Type B pancreatic cell (in vitro differentiated cells): ENCODE measurements around the gene RSPRY1. TPM values are rescaled to one million over a fixed set of nuclear protein-coding genes. Genes with fewer than 3 reads are reported as not detected.

ENCODE experiments used
- DNase-seq: peaks from one replicate; pipeline ENCODE4 v3.0.0; 2021; ENCODE audit warnings: mixed read lengths; ENCODE audit not compliant: unreplicated experiment; ENCODE audit errors: extremely low spot score
- H3K27ac Mint-ChIP-seq: 2 replicates; pipeline ENCODE4 v1.8.0; 2021; ENCODE audit warnings: mild to moderate bottlenecking, mixed read lengths
- H3K27me3 Mint-ChIP-seq: 2 replicates; pipeline ENCODE4 v1.8.0; 2021; ENCODE audit warnings: mixed read lengths
- H3K36me3 Mint-ChIP-seq: 2 replicates; pipeline ENCODE4 v1.8.0; 2021; ENCODE audit warnings: mixed read lengths
- H3K4me1 Mint-ChIP-seq: one replicate; pipeline ENCODE4 v1.8.0; 2021; ENCODE audit warnings: mixed read lengths; ENCODE audit not compliant: unreplicated experiment
- H3K4me3 Mint-ChIP-seq: 2 replicates; pipeline ENCODE4 v1.8.0; 2021; ENCODE audit warnings: mild to moderate bottlenecking, mixed read lengths
- H3K9me3 Mint-ChIP-seq: 2 replicates; pipeline ENCODE4 v1.8.0; 2021; ENCODE audit warnings: mixed read lengths
- total RNA-seq: library from RNA; stranded (reverse); gene quantifications from 2 replicates; pipeline ENCODE4 v1.2.1, GENCODE V29; 2021; ENCODE audit warnings: low replicate concordance
- TF ChIP-seq, protein P1 (sequence below): fragments of 200-600 bp; sonication (generic); conservative IDR thresholded peaks from 2 replicates; pipeline ENCODE4 v1.5.0; 2021; ENCODE audit warnings: antibody characterized with exemption, mild to moderate bottlenecking

Gene RSPRY1
- total RNA-seq, 1 donor from 2014 or later: 49.9 TPM

DNA sequence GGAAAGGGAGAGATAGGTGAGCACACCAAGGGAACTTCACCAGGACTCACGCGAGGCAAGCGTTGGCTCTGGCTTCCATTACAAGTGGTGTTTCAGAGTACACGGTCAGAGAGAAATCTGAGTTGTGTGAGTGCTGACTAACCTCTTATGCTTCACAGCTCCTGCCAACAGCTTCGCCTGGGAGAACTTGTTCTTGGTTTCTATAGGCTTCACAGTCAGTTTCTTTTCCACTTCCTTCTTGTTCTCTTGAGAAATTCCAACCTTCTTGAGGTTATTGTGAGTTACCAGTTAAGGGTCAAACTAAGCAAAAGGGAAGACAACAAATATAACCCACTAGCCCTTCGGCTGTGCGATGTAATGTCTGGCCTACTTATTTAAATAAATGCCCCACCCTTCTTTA, 19.2 kb upstream of the RSPRY1 start:
- no peaks in the 10 kb centered on the region for H3K9me3 Mint-ChIP-seq
- no peak overlapping the region for H3K4me3 Mint-ChIP-seq
- DNase-seq: no peak
- no peaks in the 10 kb centered on the region for H3K27me3 Mint-ChIP-seq
- H3K4me1 Mint-ChIP-seq: peaks cover 16% of the 10 kb centered on the region
- H3K36me3 Mint-ChIP-seq: peaks cover 21% of the 10 kb centered on the region
- TF ChIP-seq, protein P1, sequence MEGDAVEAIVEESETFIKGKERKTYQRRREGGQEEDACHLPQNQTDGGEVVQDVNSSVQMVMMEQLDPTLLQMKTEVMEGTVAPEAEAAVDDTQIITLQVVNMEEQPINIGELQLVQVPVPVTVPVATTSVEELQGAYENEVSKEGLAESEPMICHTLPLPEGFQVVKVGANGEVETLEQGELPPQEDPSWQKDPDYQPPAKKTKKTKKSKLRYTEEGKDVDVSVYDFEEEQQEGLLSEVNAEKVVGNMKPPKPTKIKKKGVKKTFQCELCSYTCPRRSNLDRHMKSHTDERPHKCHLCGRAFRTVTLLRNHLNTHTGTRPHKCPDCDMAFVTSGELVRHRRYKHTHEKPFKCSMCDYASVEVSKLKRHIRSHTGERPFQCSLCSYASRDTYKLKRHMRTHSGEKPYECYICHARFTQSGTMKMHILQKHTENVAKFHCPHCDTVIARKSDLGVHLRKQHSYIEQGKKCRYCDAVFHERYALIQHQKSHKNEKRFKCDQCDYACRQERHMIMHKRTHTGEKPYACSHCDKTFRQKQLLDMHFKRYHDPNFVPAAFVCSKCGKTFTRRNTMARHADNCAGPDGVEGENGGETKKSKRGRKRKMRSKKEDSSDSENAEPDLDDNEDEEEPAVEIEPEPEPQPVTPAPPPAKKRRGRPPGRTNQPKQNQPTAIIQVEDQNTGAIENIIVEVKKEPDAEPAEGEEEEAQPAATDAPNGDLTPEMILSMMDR: no peak
- H3K27ac Mint-ChIP-seq: peak overlapping the region; percentile 68

DNA sequence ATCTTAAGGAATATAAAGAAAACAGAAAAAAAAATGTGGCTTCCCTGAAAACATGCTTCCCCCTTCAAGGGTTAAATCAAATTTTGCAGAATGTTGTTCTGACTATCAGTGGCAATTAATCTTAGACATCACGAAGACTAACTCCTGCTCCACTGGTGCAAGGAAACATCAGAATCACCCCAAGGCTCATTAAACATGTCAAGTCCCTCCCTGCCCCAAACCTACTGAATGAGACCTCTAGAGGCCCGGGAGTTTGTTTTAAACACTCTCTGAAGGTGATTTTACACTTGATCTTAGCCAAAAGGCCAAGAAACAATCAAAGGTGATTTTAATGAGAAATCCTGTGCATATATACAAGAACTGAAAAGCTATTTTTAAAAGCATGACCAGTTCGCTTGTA, 18.6 kb upstream of the RSPRY1 start:
- DNase-seq: no peak
- TF ChIP-seq, protein P1: no peak
- peaks cover 21% of the 10 kb centered on the region for H3K36me3 Mint-ChIP-seq
- no peak overlapping the region for H3K4me3 Mint-ChIP-seq
- no peaks in the 10 kb centered on the region for H3K27me3 Mint-ChIP-seq
- H3K9me3 Mint-ChIP-seq: no peaks in the 10 kb centered on the region
- H3K4me1 Mint-ChIP-seq: peaks cover 16% of the 10 kb centered on the region
- H3K27ac Mint-ChIP-seq: peak overlapping the region; percentile 68

DNA sequence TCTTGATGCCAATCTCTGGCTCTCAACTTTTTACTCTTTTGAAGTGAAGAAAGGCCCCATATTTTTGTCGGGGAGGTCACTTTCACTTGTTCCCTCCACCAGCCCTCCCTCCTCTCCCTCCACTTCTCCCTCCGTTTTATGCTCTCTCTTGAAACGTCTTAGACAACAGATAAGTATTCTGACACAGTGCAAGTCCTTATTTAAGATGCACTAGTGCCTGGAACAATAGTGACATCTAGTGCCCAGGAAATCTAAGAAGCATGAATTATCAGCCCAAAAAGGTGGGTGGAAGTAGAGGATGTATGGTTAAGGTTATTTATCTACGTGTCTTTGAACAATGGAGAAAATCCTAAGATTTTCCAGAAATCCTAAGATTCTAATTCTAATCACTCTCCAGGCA, 18.2 kb upstream of the RSPRY1 start:
- no peaks in the 10 kb centered on the region for H3K9me3 Mint-ChIP-seq
- H3K4me1 Mint-ChIP-seq: peaks cover 16% of the 10 kb centered on the region
- no peak overlapping the region for H3K4me3 Mint-ChIP-seq
- TF ChIP-seq, protein P1: peak; percentile 77
- H3K27me3 Mint-ChIP-seq: no peaks in the 10 kb centered on the region
- H3K27ac Mint-ChIP-seq: no peak overlapping the region
- peaks cover 21% of the 10 kb centered on the region for H3K36me3 Mint-ChIP-seq
- DNase-seq: no peak

DNA sequence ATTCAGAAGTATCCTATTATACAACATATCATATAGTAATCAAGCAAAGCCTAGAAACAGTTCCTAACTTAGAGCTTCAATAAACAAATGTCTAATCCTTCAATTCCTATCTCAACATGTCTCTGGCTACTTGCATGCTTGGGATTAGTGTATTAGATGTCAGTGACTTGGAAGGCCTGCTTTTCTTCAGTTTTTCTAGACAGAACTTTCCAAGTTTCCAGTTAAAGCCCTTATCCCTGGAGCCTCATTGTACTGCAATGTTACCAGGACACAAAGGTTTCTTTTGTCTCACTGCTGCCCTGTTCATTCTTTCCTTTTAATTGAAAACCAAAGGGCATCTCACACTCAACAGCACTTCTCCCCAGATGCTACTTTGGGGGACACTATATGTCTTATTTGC, 16.8 kb upstream of the RSPRY1 start:
- no peak for DNase-seq
- H3K27ac Mint-ChIP-seq: no peak overlapping the region
- H3K9me3 Mint-ChIP-seq: no peaks in the 10 kb centered on the region
- TF ChIP-seq, protein P1: no peak
- peaks cover 16% of the 10 kb centered on the region for H3K4me1 Mint-ChIP-seq
- H3K4me3 Mint-ChIP-seq: no peak overlapping the region
- H3K36me3 Mint-ChIP-seq: peaks cover 16% of the 10 kb centered on the region
- H3K27me3 Mint-ChIP-seq: no peaks in the 10 kb centered on the region

DNA sequence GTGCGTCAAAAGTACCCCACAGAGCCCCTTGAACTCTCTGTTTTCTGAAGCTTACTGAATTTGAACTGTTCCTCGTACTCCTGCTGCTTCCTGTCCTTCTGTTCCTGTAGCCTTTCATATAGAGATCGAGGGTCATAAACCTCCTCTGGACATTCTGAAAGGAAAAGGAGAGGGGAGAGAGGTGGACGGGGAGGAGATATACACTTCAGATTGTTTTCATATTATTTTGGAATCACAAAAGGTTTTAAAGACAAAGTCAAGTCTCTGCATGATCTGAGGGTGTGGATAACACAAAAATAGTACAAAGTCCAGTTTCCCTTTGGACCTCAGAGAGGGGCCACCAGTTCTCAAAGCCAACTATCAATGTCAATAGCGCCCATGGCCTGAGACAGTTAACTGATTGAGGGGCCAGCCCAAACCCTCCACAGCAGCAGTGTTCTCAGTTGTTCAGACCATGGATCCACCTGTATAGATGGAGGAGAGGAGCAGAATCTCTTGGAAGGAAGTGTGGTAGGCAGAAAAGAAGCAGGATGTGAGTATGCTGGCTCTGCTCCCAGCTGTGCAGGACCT, 13.3 kb upstream of the RSPRY1 start:
- no peak overlapping the region for H3K4me3 Mint-ChIP-seq
- peaks cover 10% of the 10 kb centered on the region for H3K36me3 Mint-ChIP-seq
- no peaks in the 10 kb centered on the region for H3K27me3 Mint-ChIP-seq
- DNase-seq: no peak
- no peaks in the 10 kb centered on the region for H3K9me3 Mint-ChIP-seq
- peaks cover 4% of the 10 kb centered on the region for H3K4me1 Mint-ChIP-seq
- TF ChIP-seq, protein P1: no peak
- H3K27ac Mint-ChIP-seq: no peak overlapping the region

DNA sequence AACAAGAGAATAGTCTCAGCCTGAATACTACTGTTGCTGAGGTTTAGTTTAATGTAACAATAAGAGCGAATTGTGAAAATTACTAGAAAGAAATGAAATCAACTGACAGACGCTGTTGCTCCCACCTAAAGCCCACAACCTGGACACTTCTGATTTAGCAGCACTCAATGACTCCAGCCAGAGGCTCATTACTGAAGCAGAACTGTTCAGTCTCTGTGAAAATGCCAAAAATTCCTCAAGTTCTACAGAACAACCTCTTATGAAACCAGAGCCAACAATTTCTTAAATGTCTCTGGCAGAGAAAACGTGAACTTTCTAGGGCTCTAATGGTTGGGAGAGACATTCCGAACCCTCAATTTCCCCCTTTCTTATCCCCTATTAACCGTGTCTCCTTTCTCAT, 10.2 kb upstream of the RSPRY1 start:
- TF ChIP-seq, protein P1: no peak
- H3K36me3 Mint-ChIP-seq: peaks cover 9% of the 10 kb centered on the region
- H3K4me1 Mint-ChIP-seq: no peaks in the 10 kb centered on the region
- H3K27me3 Mint-ChIP-seq: no peaks in the 10 kb centered on the region
- H3K9me3 Mint-ChIP-seq: no peaks in the 10 kb centered on the region
- H3K27ac Mint-ChIP-seq: no peak overlapping the region
- H3K4me3 Mint-ChIP-seq: no peak overlapping the region
- DNase-seq: no peak
